Hematopoietic multipotent progenitor cell treated with erythropoietin and hydrocortisone succinate and interleukin-3 and kit ligand, for 4 days (in vitro differentiated cells): ENCODE data around the gene SREK1.
A peak's percentile ranks its signal among the peaks of the same experiment; 100 is the strongest.
"Not testable (repeated sequence)": the region's sequence is repeated elsewhere in the genome, so short reads cannot be mapped to it uniquely, and the experiment has no call there.

Experiments used
- DNase-seq: peaks from one replicate; pipeline ENCODE4 v3.0.0-alpha.2; 2015

Gene SREK1

GRCh38 chr5:66222896-66223295 lies 78.8 kb downstream of the SREK1 start:
- DNase-seq: not testable (repeated sequence)

GRCh38 chr5:66223637-66224036 lies 79.5 kb downstream of the SREK1 start:
- DNase-seq: no peak

- DNase-seq: no peak
Measured at GRCh38 chr5:66224274-66224673, 80.2 kb downstream of the SREK1 start.

- DNase-seq: no peak
Measured at GRCh38 chr5:66224773-66225553, 80.9 kb downstream of the SREK1 start.

- DNase-seq: peak; percentile 13
Measured at GRCh38 chr5:66230551-66230950, 86.5 kb downstream of the SREK1 start.

- DNase-seq: no peak
Measured at GRCh38 chr5:66231508-66231907, 87.4 kb downstream of the SREK1 start.

- no peak for DNase-seq
Measured at GRCh38 chr5:66232275-66232674, 88.2 kb downstream of the SREK1 start.

GRCh38 chr5:66232706-66233445 lies 88.8 kb downstream of the SREK1 start:
- no peak for DNase-seq
